ENCODE results near the gene HIF1A.

HIF1A gene

GRCh38 chr14:61668282-61668681, 27.0 kb upstream of the HIF1A start:
- H3K79me2 ChIP-seq (ENCODE audit: insufficient read depth, low read length) = no peaks in the 10 kb centered on the region
- peaks cover 30% of the 10 kb centered on the region for H3K4me1 ChIP-seq (ENCODE audit: insufficient read depth, low read length, severe bottlenecking)
- no peak overlapping the region for H3K27ac ChIP-seq (ENCODE audit: low read depth, low read length, poor library complexity, severe bottlenecking)
- H3K27me3 ChIP-seq (ENCODE audit: insufficient read depth, low read length) = no peaks in the 10 kb centered on the region
- H3F3A ChIP-seq (ENCODE audit: insufficient read depth, low read length) = no peaks in the 10 kb centered on the region
- no peak overlapping the region for H3K4me3 ChIP-seq (ENCODE audit: low read depth, low read length, poor library complexity, severe bottlenecking)
- H3K9me3 ChIP-seq (ENCODE audit: low read length) = no peaks in the 10 kb centered on the region
- no peak overlapping the region for H2AFZ ChIP-seq (ENCODE audit: low read length)
- no peaks in the 10 kb centered on the region for H3K36me3 ChIP-seq (ENCODE audit: insufficient read depth, low read length)
- no peaks in the 10 kb centered on the region for H4K20me1 ChIP-seq (ENCODE audit: insufficient read depth, low read length)
- H3K9me2 ChIP-seq (ENCODE audit: low read depth, low read length) = no peaks in the 10 kb centered on the region
- no peak overlapping the region for H3K4me2 ChIP-seq (ENCODE audit: low read length)
- H3K9ac ChIP-seq (ENCODE audit: low read length) = no peak overlapping the region
- no peak for TF ChIP-seq CTCF (IDR thresholded peaks at IDR 0.05; ENCODE audit: low read length)

GRCh38 chr14:61670576-61670975, 24.7 kb upstream of the HIF1A start:
- Histone ChIP-seq H3K27ac (ENCODE audit: low read depth, low read length, poor library complexity, severe bottlenecking) (peak overlapping the region; percentile 82), H4K20me1 (ENCODE audit: insufficient read depth, low read length) (no peaks in the 10 kb centered on the region), H3K9me2 (ENCODE audit: low read depth, low read length) (no peaks in the 10 kb centered on the region), H3K36me3 (ENCODE audit: insufficient read depth, low read length) (no peaks in the 10 kb centered on the region), H3K9ac (ENCODE audit: low read length) (peak overlapping the region; percentile 14; the same call in 1 of the 2 replicates), H3K4me2 (ENCODE audit: low read length) (peak overlapping the region; percentile 39), H3K27me3 (ENCODE audit: insufficient read depth, low read length) (no peaks in the 10 kb centered on the region), H3K9me3 (ENCODE audit: low read length) (no peaks in the 10 kb centered on the region), H3K4me3 (ENCODE audit: low read depth, low read length, poor library complexity, severe bottlenecking) (no peak overlapping the region), H3F3A (ENCODE audit: insufficient read depth, low read length) (no peaks in the 10 kb centered on the region), H2AFZ (ENCODE audit: low read length) (peak overlapping the region; percentile 68; the same call in 1 of the 2 replicates), H3K79me2 (ENCODE audit: insufficient read depth, low read length) (no peaks in the 10 kb centered on the region), H3K4me1 (ENCODE audit: insufficient read depth, low read length, severe bottlenecking) (peaks cover 21% of the 10 kb centered on the region)
- no peak for TF ChIP-seq EZH2 (IDR thresholded peaks at IDR 0.05; ENCODE audit: borderline replicate concordance, low read length)
- no peak for TF ChIP-seq CTCF (IDR thresholded peaks at IDR 0.05; ENCODE audit: low read length)

- TF ChIP-seq EZH2 (IDR thresholded peaks at IDR 0.05; ENCODE audit: borderline replicate concordance, low read length) (no peak), CTCF (IDR thresholded peaks at IDR 0.05; ENCODE audit: low read length) (no peak)
- H3F3A ChIP-seq (ENCODE audit: insufficient read depth, low read length) = no peaks in the 10 kb centered on the region
- H2AFZ ChIP-seq (ENCODE audit: low read length) = peak overlapping the region; percentile 68; the same call in 1 of the 2 replicates
- no peak overlapping the region for H3K4me3 ChIP-seq (ENCODE audit: low read depth, low read length, poor library complexity, severe bottlenecking)
- H3K9me2 ChIP-seq (ENCODE audit: low read depth, low read length) = no peaks in the 10 kb centered on the region
- H4K20me1 ChIP-seq (ENCODE audit: insufficient read depth, low read length) = no peaks in the 10 kb centered on the region
- peak overlapping the region; percentile 14; the same call in 1 of the 2 replicates for H3K9ac ChIP-seq (ENCODE audit: low read length)
- H3K79me2 ChIP-seq (ENCODE audit: insufficient read depth, low read length) = no peaks in the 10 kb centered on the region
- H3K4me2 ChIP-seq (ENCODE audit: low read length) = peak overlapping the region; percentile 39
- H3K4me1 ChIP-seq (ENCODE audit: insufficient read depth, low read length, severe bottlenecking) = peaks cover 21% of the 10 kb centered on the region
- peak overlapping the region; percentile 82 for H3K27ac ChIP-seq (ENCODE audit: low read depth, low read length, poor library complexity, severe bottlenecking)
- no peaks in the 10 kb centered on the region for H3K27me3 ChIP-seq (ENCODE audit: insufficient read depth, low read length)
- no peaks in the 10 kb centered on the region for H3K9me3 ChIP-seq (ENCODE audit: low read length)
- no peaks in the 10 kb centered on the region for H3K36me3 ChIP-seq (ENCODE audit: insufficient read depth, low read length)
These were observed 24.2 kb upstream of the HIF1A start for GRCh38 chr14:61671082-61671481.
